Measurements from ENCODE around the gene GNB3.

The GNB3 gene

DNA sequence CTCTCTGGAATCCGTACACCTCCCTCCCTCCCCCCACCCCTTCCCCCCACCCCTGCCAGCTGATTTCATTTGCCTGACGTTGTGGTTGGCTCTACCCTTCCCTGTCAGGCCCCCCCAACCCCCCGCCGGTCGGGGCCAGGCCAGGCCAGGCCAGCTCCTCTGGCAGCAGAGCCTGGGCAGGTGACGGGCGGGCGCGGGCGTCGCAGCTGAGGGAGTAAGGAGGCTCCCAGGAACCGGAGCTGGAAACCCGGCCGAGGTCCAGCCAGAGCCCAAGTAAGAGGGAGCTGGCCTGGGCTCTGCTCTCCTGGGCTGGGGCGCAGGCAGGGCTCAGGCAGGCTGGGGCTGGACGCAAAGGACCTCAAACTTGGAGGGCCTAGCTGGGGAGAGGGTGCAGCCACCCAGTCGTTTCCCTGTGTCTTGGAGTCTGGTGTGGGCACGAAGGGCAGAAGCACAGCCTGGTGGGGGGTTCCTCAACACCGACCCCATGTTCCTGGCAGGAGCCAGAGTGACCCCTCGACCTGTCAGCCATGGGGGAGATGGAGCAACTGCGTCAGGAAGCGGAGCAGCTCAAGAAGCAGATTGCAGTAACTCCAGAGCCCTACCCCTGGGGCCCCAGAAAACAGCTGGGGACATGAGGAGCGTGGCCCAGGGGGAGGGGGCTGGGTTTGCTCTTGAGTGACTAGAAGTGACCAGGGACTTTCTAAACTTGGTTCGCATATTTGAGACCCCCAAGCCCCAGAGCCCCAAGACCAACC is at the start of gene GNB3:
Gene GNB3 (plus strand): TSS at position 165 of the 755 bp plus-strand sequence. CDS start 363 bp downstream, at position 528.
- no peak for DNase-seq

- DNase-seq = no peak
These were observed 48.7 kb upstream of the GNB3 start for GRCh38 chr12:6791931-6792520.

GRCh38 chr12:6792522-6793201 is 48.1 kb upstream of the GNB3 start:
- no peak for DNase-seq

GRCh38 chr12:6795088-6795487 is 45.6 kb upstream of the GNB3 start:
- DNase-seq = no peak

DNA sequence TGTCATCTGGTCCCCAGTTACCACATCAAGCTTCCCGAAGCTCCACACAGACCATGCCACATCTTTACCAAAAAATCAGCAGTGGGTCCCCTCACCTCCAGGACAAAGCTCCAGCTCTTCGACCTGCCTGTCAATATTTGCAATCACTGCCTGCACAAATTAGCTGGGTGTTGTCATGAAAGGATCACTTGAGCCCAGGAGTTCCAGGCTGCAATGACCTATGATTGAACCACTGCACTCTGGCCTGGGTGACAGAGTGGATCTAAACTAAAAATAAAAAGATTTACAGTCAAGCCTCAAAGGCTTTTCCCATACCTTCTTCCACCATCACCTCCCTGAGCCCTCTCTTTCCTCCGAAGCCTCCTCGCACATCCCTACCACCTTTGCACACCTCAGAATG is 44.1 kb upstream of the GNB3 start:
- no peak for DNase-seq

DNA sequence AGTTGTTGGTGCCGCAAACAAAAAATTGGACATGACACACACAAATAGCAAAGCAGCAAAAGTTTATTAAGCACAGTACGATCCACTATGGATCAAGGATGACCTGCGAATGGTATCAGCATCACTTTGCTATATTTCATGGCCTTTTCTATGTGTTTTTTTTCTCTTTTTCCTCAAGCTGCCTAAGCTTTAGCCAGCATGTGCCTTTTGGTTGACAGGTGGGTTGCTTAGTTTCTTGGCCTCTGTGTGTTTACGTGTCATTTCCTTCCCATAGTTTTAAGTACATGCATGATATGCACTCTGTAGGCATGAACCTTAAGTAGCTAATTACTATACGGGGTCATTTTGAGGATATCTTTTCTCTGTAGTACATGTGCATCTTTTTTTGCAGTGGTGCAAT is 41.6 kb upstream of the GNB3 start:
- DNase-seq = no peak

DNA sequence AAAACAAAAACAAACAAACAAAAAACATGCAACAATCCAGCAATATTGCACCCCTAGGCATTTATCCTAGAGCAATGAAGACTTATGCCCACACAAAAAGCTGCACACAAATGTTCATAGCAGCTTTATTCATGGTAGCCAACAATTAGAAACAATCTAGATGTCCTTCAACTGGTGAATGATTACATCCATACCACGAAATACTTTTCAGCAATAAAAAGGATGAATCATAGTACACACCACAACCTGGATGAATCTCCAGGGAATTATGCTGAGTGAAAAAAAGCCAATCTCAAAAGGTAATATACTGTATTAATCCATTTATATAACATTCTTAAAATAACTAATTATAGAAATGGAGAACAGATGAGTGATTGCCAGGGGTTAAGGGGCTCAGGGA is 33.6 kb upstream of the GNB3 start:
- no peak for DNase-seq

- no peak for DNase-seq
These were observed 31.7 kb upstream of the GNB3 start for GRCh38 chr12:6809056-6809455.

DNA sequence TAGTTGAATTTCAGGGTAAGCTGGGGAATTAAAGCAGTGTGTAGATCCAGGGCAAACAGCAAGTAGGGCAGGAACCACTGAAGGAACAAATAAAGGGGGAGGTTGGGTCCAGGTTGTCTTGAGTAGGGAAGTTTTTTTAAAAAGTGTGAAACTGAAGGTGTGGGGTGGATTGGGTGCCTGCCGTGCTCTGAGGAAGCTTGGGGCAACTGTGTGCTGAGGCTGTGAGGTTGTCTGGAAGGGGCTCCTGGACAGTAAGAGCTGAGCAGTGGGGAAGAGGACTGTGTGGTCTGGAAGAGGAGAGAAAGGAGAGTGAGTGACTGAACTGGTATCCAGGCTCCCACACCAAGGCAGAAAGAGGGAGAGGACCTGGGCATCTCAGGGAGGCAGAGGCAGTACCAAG is 30.0 kb upstream of the GNB3 start:
- DNase-seq = no peak

DNA sequence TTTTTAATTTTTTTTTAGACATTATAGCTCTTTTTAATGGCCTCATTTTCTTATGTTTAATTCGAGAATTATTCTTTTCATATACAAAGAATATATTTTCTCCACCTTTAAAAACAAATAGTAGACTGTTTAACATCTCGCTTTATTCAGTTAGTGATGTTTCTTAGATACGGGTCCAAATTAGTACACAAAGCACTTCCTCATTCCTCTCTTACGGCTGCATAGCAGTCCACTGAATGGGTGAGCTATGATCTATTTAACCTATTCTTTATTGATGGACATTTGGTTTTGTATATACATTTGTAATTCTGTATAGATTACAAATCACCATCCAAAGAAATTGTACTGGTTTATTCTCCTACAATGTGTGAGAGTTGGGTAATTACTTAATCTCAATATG is 27.4 kb upstream of the GNB3 start:
- DNase-seq = no peak

- DNase-seq = no peak
These were observed 24.1 kb upstream of the GNB3 start for GRCh38 chr12:6816598-6816997.

DNA sequence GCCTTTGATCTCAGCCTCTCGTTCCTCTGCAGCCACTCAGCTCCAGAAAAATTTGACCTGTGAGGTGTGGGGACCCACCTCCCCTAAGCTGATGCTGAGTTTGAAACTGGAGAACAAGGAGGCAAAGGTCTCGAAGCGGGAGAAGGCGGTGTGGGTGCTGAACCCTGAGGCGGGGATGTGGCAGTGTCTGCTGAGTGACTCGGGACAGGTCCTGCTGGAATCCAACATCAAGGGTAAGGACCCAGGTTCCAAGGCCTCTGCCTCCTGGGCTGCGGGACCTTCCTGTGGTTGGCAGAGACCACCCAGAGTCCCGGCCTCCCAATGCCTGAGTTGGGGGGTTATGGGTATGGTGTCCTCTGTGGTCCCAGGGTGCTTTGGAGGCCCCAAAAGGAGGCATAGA is 23.6 kb upstream of the GNB3 start:
- DNase-seq = no peak

GRCh38 chr12:6817662-6818157 is 23.0 kb upstream of the GNB3 start:
- DNase-seq = no peak

- no peak for DNase-seq
These were observed 22.5 kb upstream of the GNB3 start for GRCh38 chr12:6818222-6818621.

DNA sequence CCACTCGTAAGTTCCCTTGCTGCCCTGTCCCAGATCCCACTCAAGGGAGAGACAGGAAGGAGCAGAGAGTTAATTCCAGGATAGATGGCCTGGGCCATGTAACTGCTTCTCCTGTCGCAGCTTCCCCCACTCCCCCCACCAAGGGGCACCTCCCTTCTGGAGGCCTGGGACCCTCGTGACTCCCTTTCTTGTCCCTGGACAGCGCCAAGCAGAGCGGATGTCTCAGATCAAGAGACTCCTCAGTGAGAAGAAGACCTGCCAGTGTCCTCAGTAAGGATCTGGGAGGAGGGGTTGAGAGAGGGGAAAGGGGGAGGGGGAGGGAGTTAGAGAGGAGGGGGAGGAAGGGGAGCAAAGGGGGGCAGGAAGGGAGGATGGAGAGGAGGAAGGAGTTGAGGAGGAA is 22.1 kb upstream of the GNB3 start:
- DNase-seq = no peak

DNA sequence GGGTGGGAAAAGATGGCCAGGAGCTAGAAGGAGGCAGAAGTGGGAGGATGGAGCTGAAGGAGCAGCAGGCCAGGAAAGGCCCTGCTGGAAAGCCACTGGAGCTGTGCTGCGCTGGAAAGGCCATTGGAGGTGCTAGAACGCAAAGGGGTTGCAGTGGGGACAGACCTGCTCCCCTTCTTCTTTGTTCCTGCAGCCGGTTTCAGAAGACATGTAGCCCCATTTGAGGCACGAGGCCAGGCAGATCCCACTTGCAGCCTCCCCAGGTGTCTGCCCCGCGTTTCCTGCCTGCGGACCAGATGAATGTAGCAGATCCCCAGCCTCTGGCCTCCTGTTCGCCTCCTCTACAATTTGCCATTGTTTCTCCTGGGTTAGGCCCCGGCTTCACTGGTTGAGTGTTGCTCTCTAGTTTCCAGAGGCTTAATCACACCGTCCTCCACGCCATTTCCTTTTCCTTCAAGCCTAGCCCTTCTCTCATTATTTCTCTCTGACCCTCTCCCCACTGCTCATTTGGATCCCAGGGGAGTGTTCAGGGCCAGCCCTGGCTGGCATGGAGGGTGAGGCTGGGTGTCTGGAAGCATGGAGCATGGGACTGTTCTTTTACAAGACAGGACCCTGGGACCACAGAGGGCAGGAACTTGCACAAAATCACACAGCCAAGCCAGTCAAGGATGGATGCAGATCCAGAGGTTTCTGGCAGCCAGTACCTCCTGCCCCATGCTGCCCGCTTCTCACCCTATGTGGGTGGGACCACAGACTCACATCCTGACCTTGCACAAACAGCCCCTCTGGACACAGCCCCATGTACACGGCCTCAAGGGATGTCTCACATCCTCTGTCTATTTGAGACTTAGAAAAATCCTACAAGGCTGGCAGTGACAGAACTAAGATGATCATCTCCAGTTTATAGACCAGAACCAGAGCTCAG is 21.4 kb upstream of the GNB3 start:
- DNase-seq = no peak

DNA sequence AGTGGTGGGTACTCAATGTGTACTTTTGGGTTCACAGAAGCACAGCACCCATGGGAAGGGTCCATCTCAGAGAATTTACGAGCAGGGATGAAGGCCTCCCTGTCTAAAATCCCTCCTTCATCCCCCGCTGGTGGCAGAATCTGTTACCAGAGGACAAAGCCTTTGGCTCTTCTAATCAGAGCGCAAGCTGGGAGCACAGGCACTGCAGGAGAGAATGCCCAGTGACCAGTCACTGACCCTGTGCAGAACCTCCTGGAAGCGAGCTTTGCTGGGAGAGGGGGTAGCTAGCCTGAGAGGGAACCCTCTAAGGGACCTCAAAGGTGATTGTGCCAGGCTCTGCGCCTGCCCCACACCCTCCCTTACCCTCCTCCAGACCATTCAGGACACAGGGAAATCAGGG is 20.6 kb upstream of the GNB3 start:
- no peak for DNase-seq

- peak; percentile 21 to 76 for DNase-seq
These were observed 18.9 kb upstream of the GNB3 start, which contains the start of gene GPR162 for GRCh38 chr12:6821591-6822425. TSS of gene GPR162 (plus strand) at chr12:6821821. CDS start at chr12:6823899, 2,078 bp downstream.

GRCh38 chr12:6822426-6823135 is 18.1 kb upstream of the GNB3 start:
- no peak for DNase-seq

DNA sequence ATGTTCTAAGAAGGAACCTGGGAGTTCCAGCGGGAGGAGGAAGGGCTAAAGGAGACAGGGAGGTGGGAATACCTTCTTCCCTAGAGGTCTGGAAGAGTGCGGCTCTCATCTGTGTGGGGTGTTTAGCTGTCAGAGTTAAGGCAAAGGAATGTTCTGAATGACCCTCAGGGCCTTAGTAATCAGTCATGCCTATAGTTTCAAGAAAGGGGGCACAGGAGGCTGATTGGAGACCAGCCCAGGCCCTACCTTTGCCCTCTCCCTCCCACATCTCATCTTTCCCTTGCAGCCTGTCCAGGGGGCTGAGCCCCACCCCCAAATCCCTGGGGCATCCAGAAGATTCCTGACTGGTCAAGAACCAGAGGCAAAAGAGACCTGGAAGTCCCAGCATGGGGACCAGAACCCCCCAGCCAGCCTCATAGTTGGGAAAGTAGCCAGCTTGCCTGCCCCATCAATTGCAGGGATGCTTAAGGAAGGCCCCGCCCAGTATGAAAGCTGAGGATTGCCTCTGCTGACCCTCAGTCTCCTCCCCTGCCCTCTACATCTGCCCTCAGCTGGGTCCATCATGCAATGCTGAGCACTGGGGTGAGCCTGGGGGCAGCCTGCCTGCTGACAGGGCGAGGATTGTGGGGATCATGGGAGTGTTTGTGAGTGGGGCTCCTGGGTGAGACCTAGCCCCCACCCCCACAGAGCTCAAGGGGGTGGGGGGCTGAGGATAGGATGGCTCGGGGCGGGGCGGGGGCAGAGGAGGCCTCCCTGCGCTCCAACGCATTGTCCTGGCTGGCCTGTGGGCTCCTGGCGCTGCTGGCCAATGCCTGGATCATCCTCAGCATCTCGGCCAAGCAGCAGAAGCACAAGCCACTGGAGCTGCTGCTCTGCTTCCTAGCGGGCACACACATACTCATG is 17.3 kb upstream of the GNB3 start:
- DNase-seq = no peak

Measured in NCI-H526 (cell line).